SK-N-SH treated with all-trans-retinoic acid at 6 μM for 48 hours (cell line): ENCODE results near the gene COX19.

Experiments
- ATAC-seq: fragments of 200-7000 bp; cut with Tn5 transposase; 3 replicates; pipeline ENCODE4 v1.9.1; 2020; ENCODE audit warnings: mild to moderate bottlenecking, moderate library complexity
- ARNTL ChIP-seq: fragments of 450-650 bp; formaldehyde crosslinking; IDR thresholded peaks from 2 replicates; pipeline ENCODE4 v1.5.0; 2020; ENCODE audit warnings: low read depth, mild to moderate bottlenecking, moderate library complexity, borderline replicate concordance
- BACH2 ChIP-seq: fragments of 250-450 bp; sonication (Bioruptor Pico); IDR thresholded peaks from 2 replicates; pipeline ENCODE4 v1.9.0; 2021; ENCODE audit warnings: mild to moderate bottlenecking, borderline replicate concordance
- CSDC2 ChIP-seq: fragments of 250-450 bp; sonication (Bioruptor Pico); IDR thresholded peaks from 2 replicates; pipeline ENCODE4 v1.5.0; 2020; ENCODE audit warnings: mild to moderate bottlenecking, moderate library complexity
- CSRNP3 ChIP-seq: fragments of 250-450 bp; sonication (Bioruptor Pico); IDR thresholded peaks from 2 replicates; pipeline ENCODE4 v1.5.1; 2021; ENCODE audit warnings: mild to moderate bottlenecking, moderate library complexity
- ESRRG ChIP-seq: fragments of 250-450 bp; sonication (Bioruptor Pico); IDR thresholded peaks from 2 replicates; pipeline ENCODE4 v1.6.1; 2021; ENCODE audit warnings: mild to moderate bottlenecking
- GLIS3 ChIP-seq: fragments of 250-450 bp; sonication (Bioruptor Pico); IDR thresholded peaks from 2 replicates; pipeline ENCODE4 v1.5.0; 2020; ENCODE audit warnings: mild to moderate bottlenecking, moderate library complexity
- ISL1 ChIP-seq: fragments of 250-450 bp; sonication (Bioruptor Pico); IDR thresholded peaks from 2 replicates; pipeline ENCODE4 v2.1.2; 2022; ENCODE audit warnings: mild to moderate bottlenecking, moderate library complexity
- OSR1 ChIP-seq: fragments of 250-450 bp; sonication (Bioruptor Pico); IDR thresholded peaks from 2 replicates; pipeline ENCODE4 v1.8.0; 2022; ENCODE audit warnings: moderate library complexity, mild to moderate bottlenecking, inconsistent platforms
- PPARA ChIP-seq: fragments of 250-450 bp; sonication (Bioruptor Pico); IDR thresholded peaks from 2 replicates; pipeline ENCODE4 v1.5.0; 2020; ENCODE audit warnings: mild to moderate bottlenecking, borderline replicate concordance
- RARB ChIP-seq: fragments of 250-450 bp; sonication (Bioruptor Pico); IDR thresholded peaks from 2 replicates; pipeline ENCODE4 v1.8.0; 2021; ENCODE audit warnings: mild to moderate bottlenecking, moderate library complexity
- SNAI2 ChIP-seq: fragments of 250-450 bp; sonication (Bioruptor Pico); IDR thresholded peaks from 2 replicates; pipeline ENCODE4 v1.5.0; 2020; ENCODE audit warnings: mild to moderate bottlenecking, moderate library complexity
- TCF4 ChIP-seq: fragments of 250-450 bp; sonication (Bioruptor Pico); IDR thresholded peaks from 2 replicates; pipeline ENCODE4 v1.8.0; 2021; ENCODE audit warnings: mild to moderate bottlenecking, moderate library complexity, borderline replicate concordance
- ZC3H10 ChIP-seq: fragments of 250-450 bp; sonication (Bioruptor Pico); IDR thresholded peaks from 2 replicates; pipeline ENCODE4 v1.5.1; 2021; ENCODE audit warnings: mild to moderate bottlenecking, moderate library complexity
- ZFP3 ChIP-seq: fragments of 250-450 bp; sonication (Bioruptor Pico); IDR thresholded peaks from 2 replicates; pipeline ENCODE4 v1.5.0; 2020; ENCODE audit warnings: mild to moderate bottlenecking, moderate library complexity
- ZFP30 ChIP-seq: fragments of 450-650 bp; formaldehyde crosslinking; IDR thresholded peaks from 2 replicates; pipeline ENCODE4 v1.5.0; 2022; ENCODE audit warnings: mild to moderate bottlenecking, moderate library complexity
- ZNF565 ChIP-seq: fragments of 450-650 bp; formaldehyde crosslinking; conservative IDR thresholded peaks from 2 replicates; pipeline ENCODE4 v1.5.0; 2020; ENCODE audit warnings: low read depth, mild to moderate bottlenecking, moderate library complexity
- ZNF70 ChIP-seq: fragments of 450-650 bp; formaldehyde crosslinking; IDR thresholded peaks from 2 replicates; pipeline ENCODE4 v1.5.0; 2020; ENCODE audit warnings: mild to moderate bottlenecking, moderate library complexity
- ZNF8 ChIP-seq: fragments of 450-650 bp; formaldehyde crosslinking; IDR thresholded peaks from 2 replicates; pipeline ENCODE4 v1.5.0; 2020; ENCODE audit warnings: mild to moderate bottlenecking, moderate library complexity
- TF ChIP-seq, protein P1 (sequence below): fragments of 250-450 bp; sonication (Bioruptor Pico); IDR thresholded peaks from 2 replicates; pipeline ENCODE4 v1.8.0; 2020; ENCODE audit warnings: mild to moderate bottlenecking, moderate library complexity, borderline replicate concordance
- TF ChIP-seq, protein P2 (sequence below): fragments of 250-450 bp; sonication (Bioruptor Pico); IDR thresholded peaks from 2 replicates; pipeline ENCODE4 v1.5.1; 2020; ENCODE audit warnings: low read depth, mild to moderate bottlenecking, moderate library complexity

Gene COX19

GRCh38 chr7:953547-954327 lies 21.6 kb downstream of the COX19 start:
- TF ChIP-seq, protein P1, sequence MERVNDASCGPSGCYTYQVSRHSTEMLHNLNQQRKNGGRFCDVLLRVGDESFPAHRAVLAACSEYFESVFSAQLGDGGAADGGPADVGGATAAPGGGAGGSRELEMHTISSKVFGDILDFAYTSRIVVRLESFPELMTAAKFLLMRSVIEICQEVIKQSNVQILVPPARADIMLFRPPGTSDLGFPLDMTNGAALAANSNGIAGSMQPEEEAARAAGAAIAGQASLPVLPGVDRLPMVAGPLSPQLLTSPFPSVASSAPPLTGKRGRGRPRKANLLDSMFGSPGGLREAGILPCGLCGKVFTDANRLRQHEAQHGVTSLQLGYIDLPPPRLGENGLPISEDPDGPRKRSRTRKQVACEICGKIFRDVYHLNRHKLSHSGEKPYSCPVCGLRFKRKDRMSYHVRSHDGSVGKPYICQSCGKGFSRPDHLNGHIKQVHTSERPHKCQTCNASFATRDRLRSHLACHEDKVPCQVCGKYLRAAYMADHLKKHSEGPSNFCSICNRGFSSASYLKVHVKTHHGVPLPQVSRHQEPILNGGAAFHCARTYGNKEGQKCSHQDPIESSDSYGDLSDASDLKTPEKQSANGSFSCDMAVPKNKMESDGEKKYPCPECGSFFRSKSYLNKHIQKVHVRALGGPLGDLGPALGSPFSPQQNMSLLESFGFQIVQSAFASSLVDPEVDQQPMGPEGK (CRISPR knock-in tag): no peak
- no peak for TF ChIP-seq ZNF565 (CRISPR knock-in tag)
- no peak for TF ChIP-seq ZNF70
- TF ChIP-seq SNAI2: no peak
- no peak for TF ChIP-seq CSDC2
- no peak for TF ChIP-seq GLIS3 (CRISPR knock-in tag)
- TF ChIP-seq BACH2 (CRISPR knock-in tag): no peak
- TF ChIP-seq PPARA (CRISPR knock-in tag): no peak
- no peak for TF ChIP-seq ZFP30 (CRISPR knock-in tag)
- TF ChIP-seq ARNTL (CRISPR knock-in tag): no peak
- TF ChIP-seq ZC3H10 (CRISPR knock-in tag): no peak
- TF ChIP-seq ZNF8 (CRISPR knock-in tag): no peak
- no peak for TF ChIP-seq ESRRG (CRISPR knock-in tag)
- no peak for TF ChIP-seq ZFP3 (CRISPR knock-in tag)
- ATAC-seq: peak; percentile 77

DNA sequence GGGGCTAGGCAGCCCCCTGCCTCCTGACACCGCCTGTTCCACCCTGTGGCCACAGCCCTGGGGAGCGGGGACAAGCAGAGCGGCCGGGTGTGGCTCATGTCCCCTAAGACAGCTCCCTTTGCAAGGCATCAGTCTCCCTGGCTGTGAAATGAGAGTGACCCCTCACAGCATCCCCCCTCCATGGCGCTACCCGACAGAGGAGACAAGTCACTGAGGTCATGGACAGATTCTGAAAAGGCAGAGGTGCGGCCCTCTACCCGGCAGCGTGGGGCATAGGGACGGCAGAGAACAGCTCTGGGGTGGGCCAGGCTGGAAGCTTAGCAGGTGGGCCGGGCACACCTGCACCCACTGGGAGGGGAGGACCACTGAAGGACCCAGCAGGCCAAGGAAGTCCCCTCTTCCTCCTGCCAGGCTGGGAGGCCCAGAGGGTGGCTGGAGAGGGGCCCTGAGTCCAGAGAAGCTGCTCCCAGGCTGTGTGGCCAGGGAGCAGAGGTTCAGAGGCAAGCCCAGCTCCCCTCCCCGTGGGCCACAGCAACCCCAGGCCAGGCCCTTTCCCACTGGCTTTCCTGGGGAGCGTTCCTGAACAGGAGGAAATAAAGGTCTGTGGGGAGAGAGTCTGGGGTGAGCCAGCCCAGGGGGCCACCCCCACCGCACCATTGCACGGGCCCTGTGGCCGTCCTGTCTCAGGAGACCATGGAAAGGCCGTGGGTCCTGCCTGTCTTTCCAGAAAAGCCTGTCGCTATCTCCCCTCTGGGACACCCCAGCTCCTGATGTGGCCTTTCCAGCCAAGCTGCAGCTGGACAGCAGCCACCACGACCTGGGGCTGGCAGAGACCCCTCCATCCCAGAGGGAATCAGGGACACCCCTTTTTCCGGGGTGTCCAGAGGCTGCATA lies 22.6 kb downstream of the COX19 start:
- peak; percentile 2; the same call in 2 of the 3 replicates for ATAC-seq
- TF ChIP-seq ISL1 (CRISPR knock-in tag): no peak
- TF ChIP-seq ZNF8 (CRISPR knock-in tag): no peak
- TF ChIP-seq, protein P2, sequence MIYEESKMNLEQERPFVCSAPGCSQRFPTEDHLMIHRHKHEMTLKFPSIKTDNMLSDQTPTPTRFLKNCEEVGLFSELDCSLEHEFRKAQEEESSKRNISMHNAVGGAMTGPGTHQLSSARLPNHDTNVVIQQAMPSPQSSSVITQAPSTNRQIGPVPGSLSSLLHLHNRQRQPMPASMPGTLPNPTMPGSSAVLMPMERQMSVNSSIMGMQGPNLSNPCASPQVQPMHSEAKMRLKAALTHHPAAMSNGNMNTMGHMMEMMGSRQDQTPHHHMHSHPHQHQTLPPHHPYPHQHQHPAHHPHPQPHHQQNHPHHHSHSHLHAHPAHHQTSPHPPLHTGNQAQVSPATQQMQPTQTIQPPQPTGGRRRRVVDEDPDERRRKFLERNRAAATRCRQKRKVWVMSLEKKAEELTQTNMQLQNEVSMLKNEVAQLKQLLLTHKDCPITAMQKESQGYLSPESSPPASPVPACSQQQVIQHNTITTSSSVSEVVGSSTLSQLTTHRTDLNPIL (CRISPR knock-in tag): no peak
- no peak for TF ChIP-seq ZC3H10 (CRISPR knock-in tag)
- no peak for TF ChIP-seq OSR1

GRCh38 chr7:951881-952547 lies 23.3 kb downstream of the COX19 start:
- no peak for TF ChIP-seq ESRRG (CRISPR knock-in tag)
- TF ChIP-seq ARNTL (CRISPR knock-in tag): no peak
- TF ChIP-seq TCF4 (CRISPR knock-in tag): no peak
- TF ChIP-seq ZFP30 (CRISPR knock-in tag): no peak
- no peak for TF ChIP-seq SNAI2
- no peak for TF ChIP-seq RARB (CRISPR knock-in tag)
- no peak for ATAC-seq

GRCh38 chr7:949021-949934 lies 26.1 kb downstream of the COX19 start:
- TF ChIP-seq PPARA (CRISPR knock-in tag) (no peak), ZNF70 (no peak), TCF4 (CRISPR knock-in tag) (no peak), RARB (CRISPR knock-in tag) (no peak), GLIS3 (CRISPR knock-in tag) (no peak), CSRNP3 (no peak), ZNF8 (CRISPR knock-in tag) (no peak), SNAI2 (no peak)
- ATAC-seq: no peak
